ENCODE data around the gene QKI.
A peak's percentile ranks its signal among the peaks of the same experiment; 100 is the strongest.
"Not testable (repeated sequence)": the region's sequence is repeated elsewhere in the genome, so short reads cannot be mapped to it uniquely, and the experiment has no call there.

Gene QKI

GRCh38 chr6:163580311-163581030 is 166.0 kb downstream of the QKI start:
- no peak for DNase-seq

GRCh38 chr6:163583558-163583957 is 169.0 kb downstream of the QKI start:
- no peak for DNase-seq

GRCh38 chr6:163585932-163586437 is 171.5 kb downstream of the QKI start:
- DNase-seq = peak; percentile 72 to 89 (median 82)

GRCh38 chr6:163586888-163587287 is 172.4 kb downstream of the QKI start:
- no peak for DNase-seq

GRCh38 chr6:163588220-163588919 is 173.9 kb downstream of the QKI start:
- no peak for DNase-seq

- DNase-seq = peak in 1 of 4 experiments; percentile 26
These were observed 174.9 kb downstream of the QKI start for GRCh38 chr6:163589387-163589786.

- DNase-seq = not testable (repeated sequence)
These were observed 175.6 kb downstream of the QKI start for GRCh38 chr6:163590132-163590531.

GRCh38 chr6:163592872-163593271 is 178.4 kb downstream of the QKI start:
- DNase-seq = no peak

- DNase-seq = no peak
These were observed 181.7 kb downstream of the QKI start for GRCh38 chr6:163596174-163596573.

- DNase-seq = no peak
These were observed 184.6 kb downstream of the QKI start for GRCh38 chr6:163599136-163599535.

- DNase-seq = no peak
These were observed 185.2 kb downstream of the QKI start for GRCh38 chr6:163599684-163600083.

GRCh38 chr6:163600331-163600730 is 185.8 kb downstream of the QKI start:
- no peak for DNase-seq

GRCh38 chr6:163600781-163601180 is 186.3 kb downstream of the QKI start:
- no peak for DNase-seq

GRCh38 chr6:163602851-163603250 is 188.3 kb downstream of the QKI start:
- no peak for DNase-seq

GRCh38 chr6:163603395-163603794 is 188.9 kb downstream of the QKI start:
- no peak for DNase-seq

GRCh38 chr6:163605385-163606097 is 191.0 kb downstream of the QKI start:
- DNase-seq = peak; percentile 32 to 65 (median 46)

- DNase-seq = no peak
These were observed 193.3 kb downstream of the QKI start for GRCh38 chr6:163607792-163608191.

GRCh38 chr6:163608204-163608644 is 193.7 kb downstream of the QKI start:
- no peak for DNase-seq

- no peak for DNase-seq
These were observed 197.7 kb downstream of the QKI start for GRCh38 chr6:163612200-163612599.

- DNase-seq = no peak
These were observed 198.5 kb downstream of the QKI start for GRCh38 chr6:163613025-163613424.

GRCh38 chr6:163613668-163614067 is 199.2 kb downstream of the QKI start:
- DNase-seq = no peak

GRCh38 chr6:163616452-163616851 is 201.9 kb downstream of the QKI start:
- DNase-seq = no peak

- DNase-seq = no peak
These were observed 203.0 kb downstream of the QKI start for GRCh38 chr6:163617549-163617948.

Measured in suppressor macrophage (primary cell).